SHP77 (cell line): Measurements from ENCODE around the gene PTPN6.

Experiments
- DNase-seq, 2 experiments: peaks; one replicate each; lab custom pipeline; 2025; lab: John Stamatoyannopoulos, UW

The PTPN6 gene

GRCh38 chr12:7009512-7009911 lies 58.4 kb downstream of the PTPN6 start:
- DNase-seq, result no peak
